Breast epithelium (tissue), 3 donors: ENCODE data around the gene OTOP3.

ENCODE experiments used
- POLR2A ChIP-seq: fragments of 450-650 bp; IDR thresholded peaks from one replicate; pipeline ENCODE4 v1.6.1; 2016; ENCODE audit warnings: antibody characterized with exemption, mild to moderate bottlenecking, moderate library complexity
- TF ChIP-seq, protein P1 (sequence below), 3 donors: fragments of 450-650 bp; IDR thresholded peaks; one replicate each; pipeline ENCODE4 v1.5.1; 2016 to 2017; ENCODE audit warnings: antibody characterized with exemption in 3 of 3, mild to moderate bottlenecking in 3 of 3, moderate library complexity in 3 of 3

- TF ChIP-seq POLR2A = no peak
- TF ChIP-seq, protein P1, sequence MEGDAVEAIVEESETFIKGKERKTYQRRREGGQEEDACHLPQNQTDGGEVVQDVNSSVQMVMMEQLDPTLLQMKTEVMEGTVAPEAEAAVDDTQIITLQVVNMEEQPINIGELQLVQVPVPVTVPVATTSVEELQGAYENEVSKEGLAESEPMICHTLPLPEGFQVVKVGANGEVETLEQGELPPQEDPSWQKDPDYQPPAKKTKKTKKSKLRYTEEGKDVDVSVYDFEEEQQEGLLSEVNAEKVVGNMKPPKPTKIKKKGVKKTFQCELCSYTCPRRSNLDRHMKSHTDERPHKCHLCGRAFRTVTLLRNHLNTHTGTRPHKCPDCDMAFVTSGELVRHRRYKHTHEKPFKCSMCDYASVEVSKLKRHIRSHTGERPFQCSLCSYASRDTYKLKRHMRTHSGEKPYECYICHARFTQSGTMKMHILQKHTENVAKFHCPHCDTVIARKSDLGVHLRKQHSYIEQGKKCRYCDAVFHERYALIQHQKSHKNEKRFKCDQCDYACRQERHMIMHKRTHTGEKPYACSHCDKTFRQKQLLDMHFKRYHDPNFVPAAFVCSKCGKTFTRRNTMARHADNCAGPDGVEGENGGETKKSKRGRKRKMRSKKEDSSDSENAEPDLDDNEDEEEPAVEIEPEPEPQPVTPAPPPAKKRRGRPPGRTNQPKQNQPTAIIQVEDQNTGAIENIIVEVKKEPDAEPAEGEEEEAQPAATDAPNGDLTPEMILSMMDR (IDR thresholded peaks at IDR 0.05) = no peak
These were observed 25.1 kb downstream of the OTOP3 start for GRCh38 chr17:74960570-74961342.
